SH-SY5Y (cell line): ENCODE results near the gene STPG4.

Experiments
- GATA2 ChIP-seq: IDR thresholded peaks from 2 replicates; pipeline ENCODE4 v1.6.1; 2011; ENCODE audit warnings: mild to moderate bottlenecking, low read depth, low read length
- GATA3 ChIP-seq: IDR thresholded peaks from 2 replicates; pipeline ENCODE4 v1.6.1; 2011; ENCODE audit warnings: low read depth, mild to moderate bottlenecking, low read length, moderate library complexity

- TF ChIP-seq GATA2 = no peak
- no peak for TF ChIP-seq GATA3
Observed at GRCh38 chr2:47173986-47174732, 19.1 kb upstream of the STPG4 start.
